PC-3 (cell line): ENCODE results near the gene ST8SIA2. TPM values are rescaled to one million over a fixed set of nuclear protein-coding genes. Genes with fewer than 3 reads are reported as not detected.

Experiments
- ATAC-seq: fragments of 200-7000 bp; cut with Tn5 transposase; 2 replicates; pipeline ENCODE4 v1.9.1; 2020; ENCODE audit warnings: mild to moderate bottlenecking, moderate library complexity
- BruUV-seq: library from RNA; stranded (reverse); fragments of 400-500 nt; replicated peaks from 2 replicates; lab custom pipeline; 2021; lab: Mats Ljungman, UMichigan
- CTCF ChIA-PET: fragments of 300-600 bp; sonication (Branson Sonifier 250); formaldehyde crosslinking; loops from one replicate; lab custom pipeline; 2022; ENCODE audit warnings: antibody characterized with exemption; lab: Charles Lee
- POLR2A ChIA-PET: fragments of 300-600 bp; sonication (Branson Sonifier 250); formaldehyde crosslinking; loops from one replicate; lab custom pipeline; 2022; ENCODE audit warnings: antibody characterized with exemption; ENCODE audit not compliant: unreplicated experiment; lab: Charles Lee
- DNase-seq: peaks from one replicate; pipeline ENCODE4 v3.0.0-alpha.2; 2015
- H2AFZ ChIP-seq: fragments of 300-600 bp; sonication (generic); 2 replicates; pipeline ENCODE4 v1.6.0; 2016; ENCODE audit warnings: antibody characterized with exemption, low read length
- H3F3A ChIP-seq: fragments of 300-600 bp; sonication (generic); one replicate; pipeline ENCODE4 v1.6.0; 2017; ENCODE audit warnings: antibody characterized with exemption, low read length, control low read depth, mild to moderate bottlenecking; ENCODE audit not compliant: unreplicated experiment
- H3K27ac ChIP-seq: fragments of 300-600 bp; sonication (generic); 2 replicates; pipeline ENCODE4 v1.5.1; 2016; ENCODE audit warnings: mild to moderate bottlenecking, low read length
- H3K27me3 ChIP-seq: fragments of 300-600 bp; sonication (generic); 2 replicates; pipeline ENCODE4 v1.6.1; 2016; ENCODE audit warnings: low read length, mixed read lengths
- H3K36me3 ChIP-seq: fragments of 300-600 bp; sonication (generic); 2 replicates; pipeline ENCODE4 v1.6.1; 2016; ENCODE audit warnings: low read depth, mixed run types, low read length, mixed read lengths
- H3K4me1 ChIP-seq: fragments of 300-600 bp; sonication (generic); 2 replicates; pipeline ENCODE4 v1.5.1; 2016; ENCODE audit warnings: low read length; ENCODE audit not compliant: insufficient read depth
- H3K4me2 ChIP-seq: fragments of 300-600 bp; sonication (generic); 2 replicates; pipeline ENCODE4 v1.6.0; 2016; ENCODE audit warnings: low read length
- H3K4me3 ChIP-seq: fragments of 300-600 bp; sonication (generic); 2 replicates; pipeline ENCODE4 v1.5.1; 2016; ENCODE audit warnings: mild to moderate bottlenecking, low read length, mixed read lengths
- H3K79me2 ChIP-seq: fragments of 300-600 bp; sonication (generic); 2 replicates; pipeline ENCODE4 v1.6.1; 2017; ENCODE audit warnings: low read length, mixed read lengths
- H3K9ac ChIP-seq: fragments of 300-600 bp; sonication (generic); 2 replicates; pipeline ENCODE4 v1.6.0; 2016; ENCODE audit warnings: mild to moderate bottlenecking, low read length
- H3K9me2 ChIP-seq: fragments of 300-600 bp; sonication (generic); replicated peaks from 2 replicates; pipeline ENCODE4 v1.6.1; 2016; ENCODE audit warnings: mixed run types, low read length, mixed read lengths
- H3K9me3 ChIP-seq: fragments of 300-600 bp; sonication (generic); 2 replicates; pipeline ENCODE4 v1.6.1; 2016; ENCODE audit warnings: low read length, mixed read lengths
- H4K20me1 ChIP-seq: fragments of 300-600 bp; sonication (generic); 2 replicates; pipeline ENCODE4 v1.6.1; 2016; ENCODE audit warnings: low read length, mixed read lengths
- CTCF ChIP-seq: fragments of 300-600 bp; sonication (generic); conservative IDR thresholded peaks from 2 replicates; pipeline ENCODE4 v1.5.1; 2017; ENCODE audit warnings: antibody characterized with exemption, low read depth, mild to moderate bottlenecking, low read length
- EZH2 ChIP-seq: fragments of 300-600 bp; sonication (generic); IDR thresholded peaks from one replicate; pipeline ENCODE4 v1.6.1; 2017; ENCODE audit warnings: antibody characterized with exemption, mild to moderate bottlenecking, low read length; ENCODE audit not compliant: unreplicated experiment
- EZH2phosphoT487 ChIP-seq: fragments of 300-600 bp; sonication (generic); IDR thresholded peaks from 2 replicates; pipeline ENCODE4 v1.6.1; 2018; ENCODE audit warnings: mild to moderate bottlenecking, antibody characterized with exemption, low read length, borderline replicate concordance
- intact Hi-C: fragments of 100-400 bp; cut with micrococcal nuclease; formaldehyde crosslinking; loops from 2 replicates; pipeline ENCODE4 v1.9.0; 2023
- total RNA-seq: library from RNA; depleted of rRNA; stranded (reverse); fragments of >200 nt; gene quantifications from 2 replicates; pipeline ENCODE4 v1.2.3, GENCODE V29; 2014

Gene ST8SIA2
- total RNA-seq, 1 experiment from 2014 or later = not detected

GRCh38 chr15:92467245-92467644, 73.6 kb downstream of the ST8SIA2 start:
- intact Hi-C loops = no loop called here
- ATAC-seq = no peak
- TF ChIP-seq CTCF = no peak
- no peak for TF ChIP-seq EZH2phosphoT487
- no peak for TF ChIP-seq EZH2
- Histone ChIP-seq H3K36me3 (no peaks in the 10 kb centered on the region), H3K4me2 (no peak overlapping the region), H2AFZ (no peak overlapping the region), H3K4me1 (no peaks in the 10 kb centered on the region), H3K27ac (no peak overlapping the region), H3K9ac (no peak overlapping the region), H3K4me3 (no peak overlapping the region), H3K79me2 (no peaks in the 10 kb centered on the region), H3K9me2 (no peaks in the 10 kb centered on the region), H4K20me1 (no peaks in the 10 kb centered on the region), H3K27me3 (peaks cover 58% of the 10 kb centered on the region), H3F3A (no peaks in the 10 kb centered on the region), H3K9me3 (no peaks in the 10 kb centered on the region)
- CTCF ChIA-PET = no interaction called here
- POLR2A ChIA-PET = no interaction called here
- BruUV-seq = no TSS peak
- DNase-seq = no peak

GRCh38 chr15:92468991-92469390, 75.3 kb downstream of the ST8SIA2 start:
- ChIA-PET POLR2A (no interaction called here), CTCF (no interaction called here)
- Histone ChIP-seq H2AFZ (no peak overlapping the region), H3K9ac (no peak overlapping the region), H3K4me3 (no peak overlapping the region), H3K36me3 (no peaks in the 10 kb centered on the region), H4K20me1 (no peaks in the 10 kb centered on the region), H3K4me2 (no peak overlapping the region), H3F3A (no peaks in the 10 kb centered on the region), H3K27me3 (peaks cover 69% of the 10 kb centered on the region), H3K9me2 (no peaks in the 10 kb centered on the region), H3K9me3 (no peaks in the 10 kb centered on the region), H3K79me2 (no peaks in the 10 kb centered on the region), H3K4me1 (no peaks in the 10 kb centered on the region), H3K27ac (no peak overlapping the region)
- DNase-seq (no peak), ATAC-seq (no peak)
- intact Hi-C loops = no loop called here
- BruUV-seq = no TSS peak
- no peak for TF ChIP-seq CTCF
- TF ChIP-seq EZH2phosphoT487 = no peak
- no peak for TF ChIP-seq EZH2

- Histone ChIP-seq H3K9ac (no peak overlapping the region), H2AFZ (no peak overlapping the region), H3K27me3 (peaks cover 73% of the 10 kb centered on the region), H4K20me1 (no peaks in the 10 kb centered on the region), H3K4me1 (no peaks in the 10 kb centered on the region), H3K4me2 (no peak overlapping the region), H3K9me2 (no peaks in the 10 kb centered on the region), H3K79me2 (no peaks in the 10 kb centered on the region), H3K9me3 (no peaks in the 10 kb centered on the region), H3K36me3 (no peaks in the 10 kb centered on the region), H3F3A (no peaks in the 10 kb centered on the region), H3K27ac (no peak overlapping the region), H3K4me3 (no peak overlapping the region)
- ChIA-PET POLR2A (no interaction called here), CTCF (no interaction called here)
- ATAC-seq = no peak
- BruUV-seq = no TSS peak
- no peak for DNase-seq
- TF ChIP-seq EZH2 (no peak), EZH2phosphoT487 (no peak), CTCF (no peak)
- intact Hi-C loops = no loop called here
These were observed 77.6 kb downstream of the ST8SIA2 start for GRCh38 chr15:92471288-92471687.
